K562 (cell line): ENCODE results near the gene CELF4. TPM values are rescaled to one million over a fixed set of nuclear protein-coding genes. Genes with fewer than 3 reads are reported as not detected.

Source experiments
- ASH1L ChIP-seq: fragments of 450-650 bp; IDR thresholded peaks from 2 replicates; pipeline ENCODE4 v1.6.1; 2018; ENCODE audit warnings: borderline replicate concordance, mild to moderate bottlenecking, low read depth; ENCODE audit not compliant: partially characterized antibody
- BDP1 ChIP-seq: IDR thresholded peaks from 3 replicates; pipeline ENCODE4 v1.6.1; 2011; ENCODE audit not compliant: insufficient read length, insufficient read depth
- CBX3 ChIP-seq, 2 experiments: IDR thresholded peaks; 1 replicate in 1 of 2; 2 replicates in 1 of 2; pipeline ENCODE4 v1.6.1; 2012; ENCODE audit warnings: inconsistent platforms in 2 of 2, low read length in 2 of 2, borderline replicate concordance in 1 of 2, control low read depth in 1 of 2
- COPS2 ChIP-seq: fragments of 450-650 bp; conservative IDR thresholded peaks from 2 replicates; pipeline ENCODE4 v1.6.1; 2016; ENCODE audit warnings: mild to moderate bottlenecking, moderate library complexity
- DIDO1 ChIP-seq: fragments of 450-650 bp; IDR thresholded peaks from 2 replicates; pipeline ENCODE4 v1.6.1; 2016; ENCODE audit warnings: low read depth, missing biosample characterization, missing genetic modification characterization
- EGR1 ChIP-seq: fragments of 450-650 bp; conservative IDR thresholded peaks from 2 replicates; pipeline ENCODE4 v1.6.1; 2017; ENCODE audit warnings: mild to moderate bottlenecking
- ESRRA ChIP-seq: fragments of 450-650 bp; IDR thresholded peaks from 2 replicates; pipeline ENCODE4 v1.6.1; 2014; ENCODE audit warnings: low read depth, mild to moderate bottlenecking, moderate library complexity, borderline replicate concordance
- FIP1L1 ChIP-seq: fragments of 200-400 bp; formaldehyde crosslinking; IDR thresholded peaks from 2 replicates; pipeline ENCODE4 v1.6.1; 2018; ENCODE audit warnings: mild to moderate bottlenecking, low read depth, low read length; ENCODE audit not compliant: poor library complexity, severe bottlenecking
- HDAC3 ChIP-seq: fragments of 450-650 bp; IDR thresholded peaks from 2 replicates; pipeline ENCODE4 v1.6.1; 2018; ENCODE audit warnings: borderline replicate concordance, mild to moderate bottlenecking, moderate library complexity; ENCODE audit not compliant: partially characterized antibody
- MAZ ChIP-seq, 2 experiments: fragments of 450-650 bp in 1 of 2; sonication (generic) in 1 of 2; formaldehyde crosslinking; IDR thresholded peaks in 1 of 2; conservative IDR thresholded peaks in 1 of 2; 2 replicates each; pipeline versions ENCODE4 v1.4.0 to v1.5.0; 2020; ENCODE audit warnings: mild to moderate bottlenecking in 1 of 2, missing genetic modification reagents in 1 of 2
- MCM2 ChIP-seq: fragments of 450-650 bp; IDR thresholded peaks from 2 replicates; pipeline ENCODE4 v1.6.1; 2017; ENCODE audit warnings: low read depth, mild to moderate bottlenecking
- MECOM ChIP-seq: fragments of 250-450 bp; sonication (Bioruptor Pico); IDR thresholded peaks from 2 replicates; pipeline ENCODE4 v1.8.0; 2022; ENCODE audit warnings: inconsistent platforms
- NR2F6 ChIP-seq: fragments of 450-650 bp; formaldehyde crosslinking; IDR thresholded peaks from 2 replicates; pipeline ENCODE4 v1.4.0; 2020; ENCODE audit warnings: mild to moderate bottlenecking
- POLR2A ChIP-seq: fragments of 450-650 bp; conservative IDR thresholded peaks from 2 replicates; pipeline ENCODE4 v1.6.1; 2016
- PURB ChIP-seq: sonication (generic); formaldehyde crosslinking; IDR thresholded peaks from 2 replicates; pipeline ENCODE4 v1.9.0; 2021; ENCODE audit warnings: low read depth, mild to moderate bottlenecking, missing genetic modification reagents
- RBM17 ChIP-seq: fragments of 200-400 bp; formaldehyde crosslinking; IDR thresholded peaks from 2 replicates; pipeline ENCODE4 v1.6.1; 2017; ENCODE audit warnings: low read depth, mild to moderate bottlenecking, low read length, borderline replicate concordance
- RBM34 ChIP-seq: fragments of 200-400 bp; formaldehyde crosslinking; IDR thresholded peaks from 2 replicates; pipeline ENCODE4 v1.6.1; 2018; ENCODE audit warnings: low read length, borderline replicate concordance; ENCODE audit not compliant: insufficient read depth
- SNRNP70 ChIP-seq: fragments of 200-400 bp; formaldehyde crosslinking; optimal IDR thresholded peaks from 2 replicates; pipeline ENCODE3; 2017; ENCODE audit warnings: low read depth, low read length
- STAT5A ChIP-seq: IDR thresholded peaks from 2 replicates; pipeline ENCODE4 v1.6.1; 2012; ENCODE audit warnings: low read length, inconsistent platforms, borderline replicate concordance
- TARDBP ChIP-seq: fragments of 450-650 bp; IDR thresholded peaks from 2 replicates; pipeline ENCODE4 v1.6.1; 2016
- TCF3 ChIP-seq: sonication (generic); formaldehyde crosslinking; IDR thresholded peaks from 2 replicates; pipeline ENCODE4 v1.4.0; 2020; ENCODE audit warnings: mild to moderate bottlenecking, missing genetic modification reagents
- ZNF224 ChIP-seq: sonication (generic); formaldehyde crosslinking; IDR thresholded peaks from 2 replicates; pipeline ENCODE4 v1.8.0; 2022; ENCODE audit warnings: mild to moderate bottlenecking, missing genetic modification reagents
- ZNF239 ChIP-seq: fragments of 250-450 bp; sonication (Bioruptor Pico); IDR thresholded peaks from 2 replicates; pipeline ENCODE4 v1.4.0; 2020; ENCODE audit warnings: mild to moderate bottlenecking
- ZNF785 ChIP-seq: fragments of 250-450 bp; sonication (Bioruptor Pico); IDR thresholded peaks from 2 replicates; pipeline ENCODE4 v1.4.0; 2020; ENCODE audit warnings: mild to moderate bottlenecking
- polyA plus RNA-seq, 8 experiments: library from polyadenylated mRNA; depleted of rRNA in 4 of 8; stranded (reverse) in 5 of 8; unstranded in 3 of 8; fragments of >200 nt; fragmentation: Nextera tagmentation in 2 of 8; fragmentation: Illumina TruSeq in 1 of 8; extraction: Ambion mirVana in 2 of 8; extraction: Trizol in 1 of 8; gene quantifications; 2 replicates each; pipeline versions ENCODE4 v1.2.1 to v1.2.3, GENCODE V29; 2011 to 2014; ENCODE audit warnings: inconsistent platforms in 1 of 8, missing spikeins in 1 of 8
- total RNA-seq, 7 experiments: library from RNA; depleted of rRNA in 6 of 7; stranded (reverse); fragments of >200 nt in 6 of 7; fragmentation: Illumina TruSeq in 2 of 7; extraction: Trizol in 2 of 7; gene quantifications; 2 replicates each; pipeline versions ENCODE4 v1.2.1 to v1.2.3, GENCODE V29; 2011 to 2021; ENCODE audit warnings: low replicate concordance in 1 of 7
- TF ChIP-seq, protein P1 (sequence below), 2 experiments: fragments of 450-650 bp; conservative IDR thresholded peaks; 2 replicates each; pipeline ENCODE4 v1.6.1; 2017; ENCODE audit warnings: mild to moderate bottlenecking in 2 of 2, moderate library complexity in 2 of 2
- TF ChIP-seq, protein P2 (sequence below): fragments of 450-650 bp; IDR thresholded peaks from 2 replicates; pipeline ENCODE4 v1.6.1; 2016; ENCODE audit warnings: antibody characterized with exemption
- TF ChIP-seq, protein P3 (sequence below): conservative IDR thresholded peaks from 2 replicates; pipeline ENCODE4 v1.6.1; 2011; ENCODE audit warnings: low read depth, mild to moderate bottlenecking, low read length; ENCODE audit not compliant: control insufficient read depth

Gene CELF4
- total and polyA plus RNA-seq, 9 of the 15 experiments (the other 6 are each of a cell fraction or from before 2014, with no cell fraction given) = 0.04 to 0.24 (median 0.07) TPM; not detected in 3

DNA sequence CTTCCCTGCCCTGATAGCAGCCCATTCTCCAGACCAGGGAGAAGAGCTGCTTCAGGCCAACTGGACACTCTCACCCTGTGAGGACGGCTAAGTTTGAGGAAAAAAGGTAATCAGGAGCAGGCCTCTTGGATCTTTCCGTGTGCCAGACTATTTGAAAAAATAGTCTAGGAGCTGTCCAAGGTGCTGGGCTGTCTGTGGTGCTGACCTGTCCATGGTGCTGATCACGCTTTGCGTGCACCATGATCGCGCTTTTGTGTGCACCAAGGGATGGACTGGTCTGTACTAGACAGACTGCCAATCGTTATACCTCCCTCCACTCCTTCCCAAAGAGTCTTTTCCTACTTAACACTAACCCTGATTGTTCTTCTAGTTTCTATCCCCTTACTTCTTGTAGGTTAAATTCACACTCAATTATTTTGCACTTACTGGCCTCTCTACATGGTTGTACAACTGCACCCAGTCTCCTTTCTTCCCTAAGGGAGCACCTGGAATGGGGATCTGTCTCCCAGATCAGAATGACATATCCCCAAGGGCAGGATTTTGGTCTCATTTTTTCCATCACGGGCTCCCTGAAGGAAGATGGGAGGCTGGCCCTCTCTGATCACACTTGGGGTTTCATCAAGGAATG is 295.4 kb downstream of the CELF4 start (continued):
- TF ChIP-seq, protein P1, sequence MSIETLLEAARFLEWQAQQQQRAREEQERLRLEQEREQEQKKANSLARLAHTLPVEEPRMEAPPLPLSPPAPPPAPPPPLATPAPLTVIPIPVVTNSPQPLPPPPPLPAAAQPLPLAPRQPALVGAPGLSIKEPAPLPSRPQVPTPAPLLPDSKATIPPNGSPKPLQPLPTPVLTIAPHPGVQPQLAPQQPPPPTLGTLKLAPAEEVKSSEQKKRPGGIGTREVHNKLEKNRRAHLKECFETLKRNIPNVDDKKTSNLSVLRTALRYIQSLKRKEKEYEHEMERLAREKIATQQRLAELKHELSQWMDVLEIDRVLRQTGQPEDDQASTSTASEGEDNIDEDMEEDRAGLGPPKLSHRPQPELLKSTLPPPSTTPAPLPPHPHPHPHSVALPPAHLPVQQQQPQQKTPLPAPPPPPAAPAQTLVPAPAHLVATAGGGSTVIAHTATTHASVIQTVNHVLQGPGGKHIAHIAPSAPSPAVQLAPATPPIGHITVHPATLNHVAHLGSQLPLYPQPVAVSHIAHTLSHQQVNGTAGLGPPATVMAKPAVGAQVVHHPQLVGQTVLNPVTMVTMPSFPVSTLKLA (conservative IDR thresholded peaks at IDR 0.05) = peak; percentile 56 to 82
- no peak for TF ChIP-seq EGR1
- TF ChIP-seq PURB (CRISPR knock-in tag) = no peak
- TF ChIP-seq NR2F6 (CRISPR knock-in tag) = no peak
- TF ChIP-seq, protein P2, sequence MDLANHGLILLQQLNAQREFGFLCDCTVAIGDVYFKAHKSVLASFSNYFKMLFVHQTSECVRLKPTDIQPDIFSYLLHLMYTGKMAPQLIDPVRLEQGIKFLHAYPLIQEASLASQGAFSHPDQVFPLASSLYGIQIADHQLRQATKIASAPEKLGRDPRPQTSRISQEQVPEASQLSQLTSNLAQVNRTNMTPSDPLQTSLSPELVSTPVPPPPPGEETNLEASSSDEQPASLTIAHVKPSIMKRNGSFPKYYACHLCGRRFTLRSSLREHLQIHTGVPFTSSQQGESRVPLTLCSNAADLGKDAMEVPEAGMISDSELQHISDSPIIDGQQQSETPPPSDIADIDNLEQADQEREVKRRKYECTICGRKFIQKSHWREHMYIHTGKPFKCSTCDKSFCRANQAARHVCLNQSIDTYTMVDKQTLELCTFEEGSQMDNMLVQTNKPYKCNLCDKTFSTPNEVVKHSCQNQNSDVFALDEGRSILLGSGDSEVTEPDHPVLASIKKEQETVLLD = no peak
- no peak for TF ChIP-seq SNRNP70
- TF ChIP-seq POLR2A = no peak
- TF ChIP-seq TARDBP = peak; percentile 86; the same call in 1 of the 2 replicates
- TF ChIP-seq, protein P3, sequence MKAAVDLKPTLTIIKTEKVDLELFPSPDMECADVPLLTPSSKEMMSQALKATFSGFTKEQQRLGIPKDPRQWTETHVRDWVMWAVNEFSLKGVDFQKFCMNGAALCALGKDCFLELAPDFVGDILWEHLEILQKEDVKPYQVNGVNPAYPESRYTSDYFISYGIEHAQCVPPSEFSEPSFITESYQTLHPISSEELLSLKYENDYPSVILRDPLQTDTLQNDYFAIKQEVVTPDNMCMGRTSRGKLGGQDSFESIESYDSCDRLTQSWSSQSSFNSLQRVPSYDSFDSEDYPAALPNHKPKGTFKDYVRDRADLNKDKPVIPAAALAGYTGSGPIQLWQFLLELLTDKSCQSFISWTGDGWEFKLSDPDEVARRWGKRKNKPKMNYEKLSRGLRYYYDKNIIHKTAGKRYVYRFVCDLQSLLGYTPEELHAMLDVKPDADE = no peak
- TF ChIP-seq RBM34 = no peak
- TF ChIP-seq STAT5A = no peak
- no peak for TF ChIP-seq COPS2
- TF ChIP-seq DIDO1 (tag) = no peak
- TF ChIP-seq MCM2 = no peak
- no peak for TF ChIP-seq HDAC3
- no peak for TF ChIP-seq FIP1L1
- no peak for TF ChIP-seq RBM17
- TF ChIP-seq ZNF785 = no peak
- peak; percentile 61 to 90; a peak in 2 of 3 replicates for TF ChIP-seq CBX3 (IDR thresholded peaks at IDR 0.05; ENCODE audit: borderline replicate concordance in 1 of 2, low read length in 2 of 2)
- no peak for TF ChIP-seq ASH1L
- no peak for TF ChIP-seq ESRRA
- peak; percentile 90 for TF ChIP-seq MECOM (CRISPR knock-in tag)
- peak; percentile 98 for TF ChIP-seq ZNF224 (CRISPR knock-in tag)
- TF ChIP-seq ZNF239 (CRISPR knock-in tag) = peak; percentile 75
- peak; percentile 63 to 99; a peak in 2 of 4 replicates for TF ChIP-seq MAZ (CRISPR knock-in tag; conservative IDR thresholded peaks at IDR 0.05 in 1 of 2, IDR thresholded peaks at IDR 0.05 in 1 of 2)
- TF ChIP-seq TCF3 = peak; percentile 57; the same call in 1 of the 2 replicates
- TF ChIP-seq BDP1 = no peak
